Panc1 (cell line): Measurements from ENCODE around the gene ITGA2. TPM values are rescaled to one million over a fixed set of nuclear protein-coding genes. Genes with fewer than 3 reads are reported as not detected.

Experiments
- ATAC-seq: fragments of 200-7000 bp; cut with Tn5 transposase; 2 replicates; pipeline ENCODE4 v1.9.1; 2020; ENCODE audit warnings: mild to moderate bottlenecking, moderate library complexity
- BruUV-seq: library from RNA; stranded (reverse); fragments of 400-500 nt; replicated peaks from 2 replicates; lab custom pipeline; 2021; lab: Mats Ljungman, UMichigan
- CTCF ChIA-PET: fragments of 300-600 bp; sonication (Branson Sonifier 250); formaldehyde crosslinking; loops from one replicate; lab custom pipeline; 2022; ENCODE audit warnings: antibody characterized with exemption; lab: Charles Lee
- POLR2A ChIA-PET: fragments of 300-600 bp; sonication (Branson Sonifier 250); formaldehyde crosslinking; loops from one replicate; lab custom pipeline; 2022; ENCODE audit warnings: antibody characterized with exemption; lab: Charles Lee
- DNase-seq: peaks from one replicate; pipeline ENCODE4 v3.0.0-alpha.2; 2010; ENCODE audit warnings: low read depth, low spot score
- H3K27ac ChIP-seq: 2 replicates; pipeline ENCODE4 v1.5.1; 2011; ENCODE audit warnings: mild to moderate bottlenecking, low read length, inconsistent platforms
- H3K27me3 ChIP-seq: fragments of 200-500 bp; sonication (Bioruptor generic); 2 replicates; pipeline ENCODE4 v1.6.0; 2014; ENCODE audit warnings: low read length, inconsistent platforms; ENCODE audit not compliant: control insufficient read depth, insufficient read depth
- H3K36me3 ChIP-seq: fragments of 200-500 bp; sonication (Bioruptor generic); 2 replicates; pipeline ENCODE4 v1.5.1; 2014; ENCODE audit warnings: inconsistent platforms, mild to moderate bottlenecking, low read length, moderate library complexity; ENCODE audit not compliant: control insufficient read depth, insufficient read depth
- H3K4me1 ChIP-seq: 2 replicates; pipeline ENCODE4 v1.5.1; 2011; ENCODE audit warnings: inconsistent platforms, mild to moderate bottlenecking, low read length, moderate library complexity; ENCODE audit not compliant: control insufficient read depth, insufficient read depth
- H3K4me3 ChIP-seq, 2 experiments: 2 replicates each; pipeline ENCODE4 v1.5.1; 2011 to 2012; ENCODE audit warnings: low read depth in 2 of 2, low read length in 2 of 2, mild to moderate bottlenecking in 2 of 2, inconsistent platforms in 1 of 2, moderate library complexity in 1 of 2
- H3K9me3 ChIP-seq: fragments of 200-500 bp; sonication (Bioruptor generic); 2 replicates; pipeline ENCODE4 v1.5.1; 2014; ENCODE audit warnings: low read depth, mild to moderate bottlenecking, inconsistent platforms, low read length, moderate library complexity; ENCODE audit not compliant: control insufficient read depth, insufficient read depth
- POLR2AphosphoS5 ChIP-seq: IDR thresholded peaks from 2 replicates; pipeline ENCODE4 v1.6.1; 2012; ENCODE audit warnings: mild to moderate bottlenecking, low read depth, low read length, moderate library complexity
- SIN3A ChIP-seq: IDR thresholded peaks from 2 replicates; pipeline ENCODE4 v1.6.1; 2012; ENCODE audit warnings: low read depth, mild to moderate bottlenecking, low read length, moderate library complexity, borderline replicate concordance; ENCODE audit not compliant: insufficient read depth
- TCF7L2 ChIP-seq: IDR thresholded peaks from 2 replicates; pipeline ENCODE4 v1.6.1; 2011; ENCODE audit warnings: mild to moderate bottlenecking, low read depth, low read length, inconsistent platforms
- in situ Hi-C: cut with HindIII; loops from 2 replicates; pipeline ENCODE4 v1.10.0; 2016; ENCODE audit warnings: low sequenced_read_pairs, low pct_unique_long_range_greater_than_20kb
- intact Hi-C: fragments of 100-400 bp; cut with micrococcal nuclease; formaldehyde crosslinking; loops from one replicate; pipeline ENCODE4 v1.10.0; 2022; ENCODE audit not compliant: unreplicated experiment
- total RNA-seq: library from RNA; stranded (reverse); gene quantifications from one replicate; pipeline ENCODE4 v1.2.1, GENCODE V29; 2021; ENCODE audit not compliant: unreplicated experiment
- TF ChIP-seq, protein P1 (sequence below): fragments of 450-650 bp; IDR thresholded peaks from 2 replicates; pipeline ENCODE4 v1.5.1; 2017; ENCODE audit warnings: mild to moderate bottlenecking
- TF ChIP-seq, protein P2 (sequence below), 2 experiments: IDR thresholded peaks; 2 replicates each; pipeline ENCODE4 v1.6.1; 2011 to 2012; ENCODE audit warnings: low read depth in 2 of 2, control low read depth in 1 of 2, low read length in 1 of 2, mild to moderate bottlenecking in 1 of 2, moderate library complexity in 1 of 2; ENCODE audit not compliant: insufficient read depth in 1 of 2

ITGA2 gene
- total RNA-seq, 1 experiment from 2014 or later = 41.8 TPM

DNA sequence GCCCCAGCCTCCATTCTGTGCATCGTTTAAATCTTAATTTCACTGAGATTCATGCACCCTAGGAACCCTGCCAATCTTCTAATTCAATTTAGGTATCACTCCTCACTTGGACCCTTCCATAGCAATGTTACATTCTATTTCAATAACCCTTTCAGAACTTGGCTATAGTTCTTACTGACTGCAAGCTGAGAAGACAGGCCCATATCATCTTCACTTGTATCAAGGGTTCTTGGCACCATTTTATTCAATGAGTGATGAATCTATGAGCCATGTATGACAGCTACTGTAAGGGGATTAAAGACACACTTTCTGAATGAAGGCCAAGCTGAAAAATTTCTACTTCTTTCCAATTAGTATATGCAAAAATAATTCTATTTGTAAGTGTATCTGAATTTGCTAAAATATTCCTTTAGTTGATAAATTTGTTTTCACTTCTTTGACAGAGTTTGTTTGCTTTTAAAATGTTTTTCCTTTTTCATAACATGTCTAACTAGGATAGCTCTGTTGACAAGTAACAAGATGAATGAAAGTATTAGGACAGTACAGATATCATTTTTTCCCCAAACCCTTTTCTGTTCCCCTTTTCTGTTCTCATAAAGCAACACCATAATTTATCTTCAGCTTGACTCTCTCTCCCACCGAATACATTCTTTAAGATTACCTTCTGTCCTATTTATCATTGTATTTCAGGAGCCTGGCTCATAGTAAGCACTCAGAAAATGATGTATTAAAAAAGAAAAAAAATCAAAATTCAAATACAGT is 9.6 kb downstream of the ITGA2 start:
- no peaks in the 10 kb centered on the region for H3K36me3 ChIP-seq
- POLR2A ChIA-PET = no interaction called here

DNA sequence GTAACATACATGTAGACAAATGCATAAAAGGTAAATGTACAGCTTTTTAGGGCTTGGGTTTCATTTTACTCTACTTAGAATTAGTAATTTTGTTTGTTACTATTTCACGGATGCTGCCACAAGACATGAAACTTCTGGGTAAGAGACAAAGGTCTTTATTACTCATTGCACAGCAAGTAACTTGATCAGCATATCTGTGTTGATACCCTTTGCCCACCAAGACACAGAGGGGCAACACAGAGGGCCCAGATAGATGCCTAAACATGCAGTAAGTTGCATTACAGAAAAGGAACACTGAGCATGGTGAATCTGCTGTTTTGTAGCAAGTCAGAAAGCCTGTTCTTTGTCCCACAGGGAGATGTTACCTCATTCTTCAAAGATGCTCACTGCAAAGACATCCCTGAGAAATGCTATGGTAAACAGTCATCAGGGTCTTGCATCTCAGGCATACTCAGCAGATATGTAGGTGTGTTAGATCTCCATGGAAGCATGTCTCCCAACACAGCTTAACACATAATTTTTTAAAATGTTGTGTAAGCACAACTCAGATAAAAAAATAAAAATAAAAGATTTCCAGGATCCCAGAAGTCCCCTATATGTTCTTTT is 10.3 kb downstream of the ITGA2 start:
- H3K4me1 ChIP-seq = peaks cover 35% of the 10 kb centered on the region
- TF ChIP-seq SIN3A (no peak), TCF7L2 (no peak), POLR2AphosphoS5 (no peak)
- TF ChIP-seq, protein P1, sequence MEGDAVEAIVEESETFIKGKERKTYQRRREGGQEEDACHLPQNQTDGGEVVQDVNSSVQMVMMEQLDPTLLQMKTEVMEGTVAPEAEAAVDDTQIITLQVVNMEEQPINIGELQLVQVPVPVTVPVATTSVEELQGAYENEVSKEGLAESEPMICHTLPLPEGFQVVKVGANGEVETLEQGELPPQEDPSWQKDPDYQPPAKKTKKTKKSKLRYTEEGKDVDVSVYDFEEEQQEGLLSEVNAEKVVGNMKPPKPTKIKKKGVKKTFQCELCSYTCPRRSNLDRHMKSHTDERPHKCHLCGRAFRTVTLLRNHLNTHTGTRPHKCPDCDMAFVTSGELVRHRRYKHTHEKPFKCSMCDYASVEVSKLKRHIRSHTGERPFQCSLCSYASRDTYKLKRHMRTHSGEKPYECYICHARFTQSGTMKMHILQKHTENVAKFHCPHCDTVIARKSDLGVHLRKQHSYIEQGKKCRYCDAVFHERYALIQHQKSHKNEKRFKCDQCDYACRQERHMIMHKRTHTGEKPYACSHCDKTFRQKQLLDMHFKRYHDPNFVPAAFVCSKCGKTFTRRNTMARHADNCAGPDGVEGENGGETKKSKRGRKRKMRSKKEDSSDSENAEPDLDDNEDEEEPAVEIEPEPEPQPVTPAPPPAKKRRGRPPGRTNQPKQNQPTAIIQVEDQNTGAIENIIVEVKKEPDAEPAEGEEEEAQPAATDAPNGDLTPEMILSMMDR = no peak
- TF ChIP-seq, protein P2, sequence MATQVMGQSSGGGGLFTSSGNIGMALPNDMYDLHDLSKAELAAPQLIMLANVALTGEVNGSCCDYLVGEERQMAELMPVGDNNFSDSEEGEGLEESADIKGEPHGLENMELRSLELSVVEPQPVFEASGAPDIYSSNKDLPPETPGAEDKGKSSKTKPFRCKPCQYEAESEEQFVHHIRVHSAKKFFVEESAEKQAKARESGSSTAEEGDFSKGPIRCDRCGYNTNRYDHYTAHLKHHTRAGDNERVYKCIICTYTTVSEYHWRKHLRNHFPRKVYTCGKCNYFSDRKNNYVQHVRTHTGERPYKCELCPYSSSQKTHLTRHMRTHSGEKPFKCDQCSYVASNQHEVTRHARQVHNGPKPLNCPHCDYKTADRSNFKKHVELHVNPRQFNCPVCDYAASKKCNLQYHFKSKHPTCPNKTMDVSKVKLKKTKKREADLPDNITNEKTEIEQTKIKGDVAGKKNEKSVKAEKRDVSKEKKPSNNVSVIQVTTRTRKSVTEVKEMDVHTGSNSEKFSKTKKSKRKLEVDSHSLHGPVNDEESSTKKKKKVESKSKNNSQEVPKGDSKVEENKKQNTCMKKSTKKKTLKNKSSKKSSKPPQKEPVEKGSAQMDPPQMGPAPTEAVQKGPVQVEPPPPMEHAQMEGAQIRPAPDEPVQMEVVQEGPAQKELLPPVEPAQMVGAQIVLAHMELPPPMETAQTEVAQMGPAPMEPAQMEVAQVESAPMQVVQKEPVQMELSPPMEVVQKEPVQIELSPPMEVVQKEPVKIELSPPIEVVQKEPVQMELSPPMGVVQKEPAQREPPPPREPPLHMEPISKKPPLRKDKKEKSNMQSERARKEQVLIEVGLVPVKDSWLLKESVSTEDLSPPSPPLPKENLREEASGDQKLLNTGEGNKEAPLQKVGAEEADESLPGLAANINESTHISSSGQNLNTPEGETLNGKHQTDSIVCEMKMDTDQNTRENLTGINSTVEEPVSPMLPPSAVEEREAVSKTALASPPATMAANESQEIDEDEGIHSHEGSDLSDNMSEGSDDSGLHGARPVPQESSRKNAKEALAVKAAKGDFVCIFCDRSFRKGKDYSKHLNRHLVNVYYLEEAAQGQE (IDR thresholded peaks at IDR 0.05; ENCODE audit: insufficient read depth in 1 of 2, low read depth in 2 of 2, low read length in 1 of 2) = no peak
- ATAC-seq (no peak), DNase-seq (no peak)
- POLR2A ChIA-PET = no interaction called here
- CTCF ChIA-PET = no interaction called here
- no peaks in the 10 kb centered on the region for H3K9me3 ChIP-seq
- peak overlapping the region; percentile 58; the same call in 1 of the 2 replicates for H3K27ac ChIP-seq
- intact Hi-C loops = no loop called here
- in situ Hi-C loops = no loop called here
- no TSS peak for BruUV-seq
- H3K36me3 ChIP-seq = no peaks in the 10 kb centered on the region
- no peak overlapping the region for H3K4me3 ChIP-seq
- no peaks in the 10 kb centered on the region for H3K27me3 ChIP-seq

More for the DNA sequence above, 9.6 kb downstream of the ITGA2 start:
- TF ChIP-seq, protein P2 (IDR thresholded peaks at IDR 0.05; ENCODE audit: insufficient read depth in 1 of 2, low read depth in 2 of 2, low read length in 1 of 2) = no peak
- TF ChIP-seq SIN3A (no peak), TCF7L2 (no peak), POLR2AphosphoS5 (no peak)
- TF ChIP-seq, protein P1 = no peak
- Histone ChIP-seq H3K9me3 (no peaks in the 10 kb centered on the region), H3K4me1 (peaks cover 29% of the 10 kb centered on the region), H3K4me3 (no peak overlapping the region), H3K27ac (peak overlapping the region; percentile 45), H3K27me3 (no peaks in the 10 kb centered on the region)
- intact Hi-C loops (no loop called here), in situ Hi-C loops (no loop called here)
- BruUV-seq = no TSS peak
- CTCF ChIA-PET = no interaction called here
- no peak for DNase-seq
- no peak for ATAC-seq
